ENCODE data around the gene C10orf71.

C10orf71 gene

GRCh38 chr10:49292565-49293207 lies 6.3 kb upstream of the C10orf71 start:
- DNase-seq (ENCODE audit: low read depth), result no peak

- DNase-seq (ENCODE audit: low read depth), result no peak
Measured at GRCh38 chr10:49293208-49293603, 5.8 kb upstream of the C10orf71 start.

GRCh38 chr10:49294731-49295130 lies 4.2 kb upstream of the C10orf71 start:
- DNase-seq (ENCODE audit: low read depth), result no peak

GRCh38 chr10:49295297-49295696 lies 3.7 kb upstream of the C10orf71 start:
- no peak for DNase-seq (ENCODE audit: low read depth)

- no peak for DNase-seq (ENCODE audit: low read depth)
Measured at GRCh38 chr10:49296382-49296781, 2.6 kb upstream of the C10orf71 start.

- no peak for DNase-seq (ENCODE audit: low read depth)
Measured at GRCh38 chr10:49296836-49297235, 2.1 kb upstream of the C10orf71 start.

GRCh38 chr10:49297818-49298670 lies 926 bp upstream of the C10orf71 start:
- DNase-seq (ENCODE audit: low read depth), result no peak

GRCh38 chr10:49298671-49298982 lies 343 bp upstream of the C10orf71 start:
- DNase-seq (ENCODE audit: low read depth), result no peak

GRCh38 chr10:49299816-49300139 lies 808 bp downstream of the C10orf71 start:
- no peak for DNase-seq (ENCODE audit: low read depth)

GRCh38 chr10:49300140-49300974 lies 1.4 kb downstream of the C10orf71 start:
- no peak for DNase-seq (ENCODE audit: low read depth)

- DNase-seq (ENCODE audit: low read depth), result no peak
Measured at GRCh38 chr10:49301302-49301701, 2.3 kb downstream of the C10orf71 start.

- DNase-seq (ENCODE audit: low read depth), result no peak
Measured at GRCh38 chr10:49302088-49302487, 3.1 kb downstream of the C10orf71 start.

GRCh38 chr10:49303711-49304110 lies 4.7 kb downstream of the C10orf71 start:
- no peak for DNase-seq (ENCODE audit: low read depth)

- no peak for DNase-seq (ENCODE audit: low read depth)
Measured at GRCh38 chr10:49304137-49304536, 5.2 kb downstream of the C10orf71 start.

GRCh38 chr10:49307921-49308320 lies 9.0 kb downstream of the C10orf71 start:
- no peak for DNase-seq (ENCODE audit: low read depth)

GRCh38 chr10:49308881-49309280 lies 9.9 kb downstream of the C10orf71 start:
- DNase-seq (ENCODE audit: low read depth), result no peak

- DNase-seq (ENCODE audit: low read depth), result no peak
Measured at GRCh38 chr10:49309691-49310411, 10.9 kb downstream of the C10orf71 start.

- no peak for DNase-seq (ENCODE audit: low read depth)
Measured at GRCh38 chr10:49310460-49310859, 11.5 kb downstream of the C10orf71 start.

GRCh38 chr10:49310901-49311554 lies 12.1 kb downstream of the C10orf71 start:
- DNase-seq (ENCODE audit: low read depth), result no peak

GRCh38 chr10:49311555-49312236 lies 12.7 kb downstream of the C10orf71 start:
- DNase-seq (ENCODE audit: low read depth), result no peak

- DNase-seq (ENCODE audit: low read depth), result no peak
Measured at GRCh38 chr10:49312246-49312869, 13.4 kb downstream of the C10orf71 start.
